T-cell (primary cell): ENCODE measurements around the gene B3GALT4. TPM values are rescaled to one million over a fixed set of nuclear protein-coding genes. Genes with fewer than 3 reads are reported as not detected.

Experiments
- ATAC-seq, 4 experiments: fragments of 200-7000 bp in 3 of 4; fragments of 150-1000 bp in 1 of 4; cut with Tn5 transposase; replicated peaks in 1 of 4; 1 replicate in 3 of 4; 2 replicates in 1 of 4; pipeline ENCODE4 v1.10.0; 2021; ENCODE audit warnings: moderate library complexity in 3 of 4, mild to moderate bottlenecking in 2 of 4, moderate number of reproducible peaks in 1 of 4
- CTCF ChIA-PET, 2 donors: fragments of 300-600 bp; sonication (Branson Sonifier 250); formaldehyde crosslinking; loops; one replicate each; lab custom pipeline; 2022; ENCODE audit warnings: antibody characterized with exemption in 2 of 2; lab: Charles Lee
- POLR2A ChIA-PET, 2 donors: fragments of 300-600 bp; sonication (Branson Sonifier 250); formaldehyde crosslinking; loops; one replicate each; lab custom pipeline; 2022; ENCODE audit warnings: antibody characterized with exemption in 2 of 2; lab: Charles Lee
- DNase-seq, 35 experiments: peaks; one replicate each; pipeline versions ENCODE4 v3.0.0 to v3.0.0-alpha.2; 2013 to 2023
- H3K27ac ChIP-seq: one replicate; pipeline ENCODE4 v1.5.1; 2013; ENCODE audit warnings: low read length
- H3K27me3 ChIP-seq, 2 experiments: replicated peaks in 1 of 2; 1 replicate in 1 of 2; 2 replicates in 1 of 2; pipeline versions ENCODE4 v1.6.1 to v1.7.0; 2013; ENCODE audit warnings: low read length in 1 of 2, mixed read lengths in 1 of 2; ENCODE audit not compliant: control insufficient read depth in 2 of 2, insufficient read depth in 2 of 2; ENCODE audit errors: extremely low read depth in 1 of 2
- H3K36me3 ChIP-seq, 2 donors: 1 replicate in 1 of 2; 2 replicates in 1 of 2; pipeline versions ENCODE4 v1.6.1 to v1.7.0; 2013; ENCODE audit warnings: low read length in 1 of 2; ENCODE audit not compliant: control insufficient read depth in 2 of 2, insufficient read depth in 1 of 2; ENCODE audit errors: extremely low read depth in 1 of 2
- H3K4me1 ChIP-seq, 2 experiments: 1 replicate in 1 of 2; 2 replicates in 1 of 2; pipeline versions ENCODE4 v1.6.1 to v1.7.0; 2013; ENCODE audit warnings: low read length in 2 of 2, mixed read lengths in 1 of 2; ENCODE audit not compliant: insufficient read depth in 2 of 2, control insufficient read depth in 1 of 2; ENCODE audit errors: extremely low read depth in 1 of 2
- H3K4me3 ChIP-seq, 2 donors: 1 replicate in 1 of 2; 2 replicates in 1 of 2; pipeline versions ENCODE4 v1.5.1 to v1.7.0; 2013; ENCODE audit warnings: mild to moderate bottlenecking in 2 of 2, low read length in 1 of 2, moderate library complexity in 1 of 2; ENCODE audit not compliant: control insufficient read depth in 1 of 2; ENCODE audit errors: extremely low read depth in 1 of 2
- H3K9me3 ChIP-seq: 2 replicates; pipeline ENCODE4 v1.7.0; 2013
- H3K27ac Mint-ChIP-seq, 2 donors: one replicate each; pipeline ENCODE4 v1.8.0; 2020 to 2021; ENCODE audit warnings: mild to moderate bottlenecking in 2 of 2, mixed read lengths in 2 of 2
- H3K27me3 Mint-ChIP-seq, 2 donors: one replicate each; pipeline ENCODE4 v1.8.0; 2021 to 2022; ENCODE audit warnings: mixed read lengths in 2 of 2
- H3K36me3 Mint-ChIP-seq: one replicate; pipeline ENCODE4 v1.8.0; 2021; ENCODE audit warnings: mixed read lengths
- H3K4me1 Mint-ChIP-seq, 3 donors: one replicate each; pipeline ENCODE4 v1.8.0; 2020 to 2022; ENCODE audit warnings: mixed read lengths in 3 of 3, mild to moderate bottlenecking in 1 of 3
- H3K4me3 Mint-ChIP-seq, 3 donors: one replicate each; pipeline ENCODE4 v1.8.0; 2020 to 2022; ENCODE audit warnings: mild to moderate bottlenecking in 3 of 3, mixed read lengths in 3 of 3, moderate library complexity in 3 of 3
- H3K9me3 Mint-ChIP-seq, 3 donors: one replicate each; pipeline ENCODE4 v1.8.0; 2020 to 2022; ENCODE audit warnings: mixed read lengths in 3 of 3
- WGBS: methylation state at CpG from one replicate; pipeline ENCODE4 v1.1.5; 2013; ENCODE audit warnings: missing lambda C conversion rate; ENCODE audit not compliant: insufficient coverage; 5-methylcytosine and 5-hydroxymethylcytosine counted together
- total RNA-seq, 35 experiments: library from RNA in 6 of 35; stranded (reverse) in 6 of 35; fragments of 120-200 nt in 1 of 35; gene quantifications; one replicate each; pipeline versions ENCODE4 v1.2.1 to v1.2.4 and lab custom pipeline; 2013 to 2026

The B3GALT4 gene
- total RNA-seq, 5 donors from 2014 or later (not counting 1 experiment from before 2014, with no cell fraction given), result 12.2 to 47.2 (median 40.4) TPM

DNA sequence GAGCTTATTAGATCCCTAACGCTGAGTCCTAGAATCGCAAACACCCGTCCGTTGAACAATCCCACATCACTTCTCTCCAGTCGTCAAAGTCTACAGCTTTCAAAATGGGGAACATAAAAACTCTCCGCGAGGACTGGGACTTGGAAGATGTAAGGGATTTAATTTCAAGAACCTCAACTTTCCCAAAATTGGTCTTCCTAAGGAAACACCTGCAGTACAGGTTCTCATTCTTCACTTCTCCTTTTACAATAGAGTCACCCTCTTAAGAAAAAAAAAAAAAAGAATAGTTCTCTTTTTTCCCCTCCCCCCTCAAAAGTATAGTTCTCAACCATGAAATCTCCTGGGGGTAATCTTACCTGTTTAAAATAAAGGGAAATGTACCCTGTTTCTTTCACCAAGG is 47.2 kb downstream of the B3GALT4 start:
- H3K36me3 Mint-ChIP-seq, result peaks cover 25% of the 10 kb centered on the region
- peaks cover 42 to 50% (median 48%) of the 10 kb centered on the region in 3 donors for H3K4me1 Mint-ChIP-seq
- CTCF ChIA-PET, result interaction anchor here in 1 of 2 donors (0.7 kb wide), 1 partner anchor 130 kb away, joined by 3 read pairs; the partner anchor contains the start of gene ZBTB9

More for the DNA sequence above, 47.2 kb downstream of the B3GALT4 start:
- Histone ChIP-seq H3K4me1 (peaks cover 30 to 42% of the 10 kb centered on the region in 2 experiments), H3K9me3 (no peaks in the 10 kb centered on the region), H3K36me3 (peaks cover 6 to 25% of the 10 kb centered on the region in 2 donors), H3K4me3 (peak overlapping the region; percentile 94 to 97), H3K27me3 (no peaks in the 10 kb centered on the region), H3K27ac (peak overlapping the region; percentile 87)
- Mint-ChIP-seq H3K9me3 (no peaks in the 10 kb centered on the region), H3K27ac (peak overlapping the region; percentile 97 to 98), H3K4me3 (peak overlapping the region; percentile 96 to 100 (median 99)), H3K27me3 (no peaks in the 10 kb centered on the region)
- POLR2A ChIA-PET, result interaction anchor here (0.6 to 1.1 kb wide), 4 partner anchors 17 to 1731 kb away, joined by 3 to 9 read pairs (median 7); no protein-coding TSS in a partner anchor
- WGBS, result no CpG with 5 or more reads among the region's 7 CpGs
- no peak for DNase-seq
- no peak for ATAC-seq

Other genes starting within 250 kb of the B3GALT4 start
- 10 to 100 TPM; 29.6 to 68.4 (median 35.9) TPM for gene HLA-DPA1, start 203.5 kb upstream of the B3GALT4 start, total RNA-seq
- gene HLA-DPB1, start 201.1 kb upstream of the B3GALT4 start, total RNA-seq, result 10 to 100 TPM; 41.2 to 78.9 (median 58.4) TPM
- 1 to 10 TPM; 1.3 to 9.7 (median 2.7) TPM for gene COL11A2, start 84.7 kb upstream of the B3GALT4 start, total RNA-seq
- 100 to 1,000 TPM in 2 of 5 donors, 10 to 100 TPM in 3; 65.5 to 104 (median 96.4) TPM for gene RXRB, start 76.5 kb upstream of the B3GALT4 start, total RNA-seq
- 10 to 100 TPM; 19.1 to 44.0 (median 41.3) TPM for gene SLC39A7, start 76.3 kb upstream of the B3GALT4 start, total RNA-seq
- gene HSD17B8, start 72.5 kb upstream of the B3GALT4 start, total RNA-seq, result 10 to 100 TPM; 13.9 to 27.7 (median 24.4) TPM
- gene RING1, start 68.6 kb upstream of the B3GALT4 start, total RNA-seq, result 10 to 100 TPM; 37.7 to 43.8 (median 42.6) TPM
- 100 to 1,000 TPM in 1 of 5 donors, 10 to 100 TPM in 4; 81.4 to 100 (median 87.6) TPM for gene VPS52, start 5.2 kb upstream of the B3GALT4 start, total RNA-seq
- gene RPS18, start 5.0 kb upstream of the B3GALT4 start, total RNA-seq, result 1,000 to 10,000 TPM; 3,249 to 4,871 (median 4,590) TPM
- 10 to 100 TPM; 38.3 to 74.4 (median 60.4) TPM for gene WDR46, start 12.1 kb downstream of the B3GALT4 start, total RNA-seq
- 10 to 100 TPM; 16.1 to 51.4 (median 40.5) TPM for gene PFDN6, start 12.5 kb downstream of the B3GALT4 start, total RNA-seq
- gene RGL2, start 21.8 kb downstream of the B3GALT4 start, total RNA-seq, result 10 to 100 TPM; 55.9 to 72.0 (median 66.0) TPM
- 100 to 1,000 TPM; 224 to 271 (median 254) TPM for gene TAPBP, start 37.0 kb downstream of the B3GALT4 start, total RNA-seq
- 10 to 100 TPM; 17.6 to 32.0 (median 26.3) TPM for gene ZBTB22, start 40.6 kb downstream of the B3GALT4 start, total RNA-seq
- 10 to 100 TPM; 36.3 to 91.4 (median 87.7) TPM for gene DAXX, start 45.8 kb downstream of the B3GALT4 start, total RNA-seq
- 1 to 10 TPM; 1.1 to 2.9 (median 1.8) TPM for gene KIFC1, start 114.7 kb downstream of the B3GALT4 start, total RNA-seq
- 100 to 1,000 TPM; 169 to 372 (median 175) TPM for gene PHF1, start 133.9 kb downstream of the B3GALT4 start, total RNA-seq
- gene CUTA, start 141.0 kb downstream of the B3GALT4 start, total RNA-seq, result 100 to 1,000 TPM; 169 to 184 (median 176) TPM
- 100 to 1,000 TPM in 1 of 5 donors, 10 to 100 TPM in 4; 51.2 to 111 (median 64.5) TPM for gene SYNGAP1, start 142.9 kb downstream of the B3GALT4 start, total RNA-seq
- gene ZBTB9, start 177.5 kb downstream of the B3GALT4 start, total RNA-seq, result 10 to 100 TPM in 3 of 5 donors, 1 to 10 TPM in 2; 3.9 to 12.6 (median 11.1) TPM